Measurements from ENCODE around the gene NPTXR.

The NPTXR gene

GRCh38 chr22:38793721-38794466 lies 49.9 kb downstream of the NPTXR start, which contains the start of gene DNAL4:
Gene DNAL4, minus strand, starts transcription at chr22:38794143. Its CDS starts 11,412 bp downstream, at chr22:38782731.
- Histone ChIP-seq H3K27me3 (ENCODE audit: control insufficient read depth, low read length) (no peaks in the 10 kb centered on the region), H3K4me3 (ENCODE audit: low read length) (peak within 1 kb of the TSS; percentile 79), H3K9me2 (replicated peaks; ENCODE audit: control insufficient read depth, low read length) (no peaks in the 10 kb centered on the region), H4K20me1 (ENCODE audit: control insufficient read depth, insufficient read depth, low read depth, low read length) (no peaks in the 10 kb centered on the region), H3K79me2 (ENCODE audit: control insufficient read depth, low read length) (no peaks in the 10 kb centered on the region; the same call in 1 of the 2 replicates), H3K4me2 (ENCODE audit: low read length) (peak within 1 kb of the TSS; percentile 91), H3K9me3 (ENCODE audit: control insufficient read depth, insufficient read depth, low read length) (no peaks in the 10 kb centered on the region), H3K27ac (ENCODE audit: low read depth, low read length) (no peak within 1 kb of the TSS), H3K36me3 (ENCODE audit: control insufficient read depth, low read length) (no peaks in the 10 kb centered on the region), H3K4me1 (ENCODE audit: control insufficient read depth, low read length) (peaks cover 17% of the 10 kb centered on the region), H3F3A (ENCODE audit: control insufficient read depth, insufficient read depth) (no peaks in the 10 kb centered on the region)
- no peak for TF ChIP-seq EZH2phosphoT487 (IDR thresholded peaks at IDR 0.05; ENCODE audit: borderline replicate concordance, low read length)
- TF ChIP-seq, protein P1, sequence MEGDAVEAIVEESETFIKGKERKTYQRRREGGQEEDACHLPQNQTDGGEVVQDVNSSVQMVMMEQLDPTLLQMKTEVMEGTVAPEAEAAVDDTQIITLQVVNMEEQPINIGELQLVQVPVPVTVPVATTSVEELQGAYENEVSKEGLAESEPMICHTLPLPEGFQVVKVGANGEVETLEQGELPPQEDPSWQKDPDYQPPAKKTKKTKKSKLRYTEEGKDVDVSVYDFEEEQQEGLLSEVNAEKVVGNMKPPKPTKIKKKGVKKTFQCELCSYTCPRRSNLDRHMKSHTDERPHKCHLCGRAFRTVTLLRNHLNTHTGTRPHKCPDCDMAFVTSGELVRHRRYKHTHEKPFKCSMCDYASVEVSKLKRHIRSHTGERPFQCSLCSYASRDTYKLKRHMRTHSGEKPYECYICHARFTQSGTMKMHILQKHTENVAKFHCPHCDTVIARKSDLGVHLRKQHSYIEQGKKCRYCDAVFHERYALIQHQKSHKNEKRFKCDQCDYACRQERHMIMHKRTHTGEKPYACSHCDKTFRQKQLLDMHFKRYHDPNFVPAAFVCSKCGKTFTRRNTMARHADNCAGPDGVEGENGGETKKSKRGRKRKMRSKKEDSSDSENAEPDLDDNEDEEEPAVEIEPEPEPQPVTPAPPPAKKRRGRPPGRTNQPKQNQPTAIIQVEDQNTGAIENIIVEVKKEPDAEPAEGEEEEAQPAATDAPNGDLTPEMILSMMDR (IDR thresholded peaks at IDR 0.05; ENCODE audit: low read depth, low read length, poor library complexity, severe bottlenecking) = no peak

DNA sequence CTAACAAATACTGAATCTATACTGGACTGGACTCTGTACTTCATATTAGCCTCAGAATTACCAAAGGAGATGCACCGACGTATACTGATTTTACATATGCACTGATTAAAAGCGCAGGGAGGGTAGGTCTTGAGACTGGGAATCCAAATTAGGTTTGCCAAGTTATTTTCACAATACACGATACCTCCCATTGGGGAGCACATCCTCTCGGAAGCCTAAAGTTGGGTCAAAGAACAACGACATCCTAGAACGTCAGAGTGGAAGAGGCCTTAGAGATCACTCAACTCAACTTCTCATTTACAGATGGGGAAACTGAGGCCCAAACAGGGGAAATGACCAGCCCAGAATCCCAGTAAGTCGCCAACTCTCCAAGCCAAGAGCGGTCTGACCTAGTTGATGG lies 50.5 kb downstream of the NPTXR start:
- no peaks in the 10 kb centered on the region; the same call in 1 of the 2 replicates for H3K79me2 ChIP-seq (ENCODE audit: control insufficient read depth, low read length)
- H3K36me3 ChIP-seq (ENCODE audit: control insufficient read depth, low read length) = no peaks in the 10 kb centered on the region
- H3K9me3 ChIP-seq (ENCODE audit: control insufficient read depth, insufficient read depth, low read length) = no peaks in the 10 kb centered on the region
- H3K4me1 ChIP-seq (ENCODE audit: control insufficient read depth, low read length) = peaks cover 17% of the 10 kb centered on the region
- no peak overlapping the region for H3K27ac ChIP-seq (ENCODE audit: low read depth, low read length)
- no peaks in the 10 kb centered on the region for H3F3A ChIP-seq (ENCODE audit: control insufficient read depth, insufficient read depth)
- TF ChIP-seq, protein P1 (IDR thresholded peaks at IDR 0.05; ENCODE audit: low read depth, low read length, poor library complexity, severe bottlenecking) = no peak
- no peak for TF ChIP-seq EZH2phosphoT487 (IDR thresholded peaks at IDR 0.05; ENCODE audit: borderline replicate concordance, low read length)
- peak overlapping the region; percentile 91 for H3K4me2 ChIP-seq (ENCODE audit: low read length)
- no peaks in the 10 kb centered on the region for H3K27me3 ChIP-seq (ENCODE audit: control insufficient read depth, low read length)
- no peaks in the 10 kb centered on the region for H3K9me2 ChIP-seq (replicated peaks; ENCODE audit: control insufficient read depth, low read length)
- peak overlapping the region; percentile 79 for H3K4me3 ChIP-seq (ENCODE audit: low read length)
- no peaks in the 10 kb centered on the region for H4K20me1 ChIP-seq (ENCODE audit: control insufficient read depth, insufficient read depth, low read depth, low read length)

DNA sequence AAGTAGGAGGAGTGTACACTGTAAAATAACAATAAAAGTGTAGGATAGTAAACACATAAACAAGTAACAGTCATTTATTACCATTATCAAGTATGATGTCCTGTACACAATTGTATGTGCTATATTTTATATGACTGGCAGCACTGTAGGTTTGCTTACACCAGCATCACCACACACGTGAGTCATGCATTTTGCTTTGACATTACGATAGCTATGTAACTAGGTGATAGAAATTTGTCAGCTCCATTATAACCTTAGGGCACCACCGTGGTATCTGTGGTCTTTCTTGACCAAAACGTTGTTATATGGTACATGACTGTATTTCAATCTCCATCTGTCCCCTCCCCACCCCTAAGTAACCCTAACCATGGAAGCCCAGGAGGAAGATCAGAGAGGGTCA lies 51.0 kb downstream of the NPTXR start:
- H3K79me2 ChIP-seq (ENCODE audit: control insufficient read depth, low read length) = no peaks in the 10 kb centered on the region; the same call in 1 of the 2 replicates
- H3F3A ChIP-seq (ENCODE audit: control insufficient read depth, insufficient read depth) = no peaks in the 10 kb centered on the region

More for the DNA sequence above, 51.0 kb downstream of the NPTXR start:
- H3K4me2 ChIP-seq (ENCODE audit: low read length) = peak overlapping the region; percentile 91
- H4K20me1 ChIP-seq (ENCODE audit: control insufficient read depth, insufficient read depth, low read depth, low read length) = no peaks in the 10 kb centered on the region
- H3K9me2 ChIP-seq (replicated peaks; ENCODE audit: control insufficient read depth, low read length) = no peaks in the 10 kb centered on the region
- H3K36me3 ChIP-seq (ENCODE audit: control insufficient read depth, low read length) = no peaks in the 10 kb centered on the region
- no peak for TF ChIP-seq EZH2phosphoT487 (IDR thresholded peaks at IDR 0.05; ENCODE audit: borderline replicate concordance, low read length)
- TF ChIP-seq, protein P1 (IDR thresholded peaks at IDR 0.05; ENCODE audit: low read depth, low read length, poor library complexity, severe bottlenecking) = no peak
- no peak overlapping the region for H3K27ac ChIP-seq (ENCODE audit: low read depth, low read length)
- H3K9me3 ChIP-seq (ENCODE audit: control insufficient read depth, insufficient read depth, low read length) = no peaks in the 10 kb centered on the region
- H3K27me3 ChIP-seq (ENCODE audit: control insufficient read depth, low read length) = no peaks in the 10 kb centered on the region
- peak overlapping the region; percentile 79 for H3K4me3 ChIP-seq (ENCODE audit: low read length)
- peaks cover 17% of the 10 kb centered on the region for H3K4me1 ChIP-seq (ENCODE audit: control insufficient read depth, low read length)
